GM12875 (cell line): ENCODE results near the gene ALDH3B1.

Experiments
- H3K4me3 ChIP-seq: one replicate; pipeline ENCODE4 v1.5.1; 2011; ENCODE audit warnings: low read depth, low read length, control low read depth
- CTCF ChIP-seq: IDR thresholded peaks from 2 replicates; pipeline ENCODE4 v1.5.1; 2011; ENCODE audit warnings: low read depth, mild to moderate bottlenecking, control low read depth, inconsistent platforms, low read length, moderate library complexity, borderline replicate concordance; ENCODE audit not compliant: insufficient read depth

The ALDH3B1 gene

GRCh38 chr11:68056317-68057285 lies 46.5 kb downstream of the ALDH3B1 start:
- H3K4me3 ChIP-seq = no peak overlapping the region
- no peak for TF ChIP-seq CTCF

GRCh38 chr11:68057807-68058206 lies 47.7 kb downstream of the ALDH3B1 start:
- no peak overlapping the region for H3K4me3 ChIP-seq
- TF ChIP-seq CTCF = no peak

GRCh38 chr11:68061508-68061907 lies 51.4 kb downstream of the ALDH3B1 start:
- no peak overlapping the region for H3K4me3 ChIP-seq
- TF ChIP-seq CTCF = no peak

GRCh38 chr11:68064926-68065325 lies 54.8 kb downstream of the ALDH3B1 start:
- H3K4me3 ChIP-seq = no peak overlapping the region
- TF ChIP-seq CTCF = no peak

GRCh38 chr11:68065841-68066240 lies 55.7 kb downstream of the ALDH3B1 start:
- no peak for TF ChIP-seq CTCF
- H3K4me3 ChIP-seq = no peak overlapping the region

GRCh38 chr11:68066742-68067141 lies 56.6 kb downstream of the ALDH3B1 start:
- no peak for TF ChIP-seq CTCF
- no peak overlapping the region for H3K4me3 ChIP-seq

GRCh38 chr11:68067991-68068390 lies 57.9 kb downstream of the ALDH3B1 start:
- TF ChIP-seq CTCF = no peak
- no peak overlapping the region for H3K4me3 ChIP-seq
